MM.1S (cell line): ENCODE results near the gene MRPL2.

Experiments used
- DNase-seq: peaks from one replicate; pipeline ENCODE4 v3.0.0-alpha.2; 2015
- H2AFZ ChIP-seq: fragments of 300-600 bp; sonication (generic); 2 replicates; pipeline ENCODE4 v1.6.0; 2016; ENCODE audit warnings: antibody characterized with exemption, low read length
- H3F3A ChIP-seq: fragments of 300-600 bp; sonication (generic); 2 replicates; pipeline ENCODE4 v1.6.1; 2016; ENCODE audit warnings: mild to moderate bottlenecking, antibody characterized with exemption, low read length, moderate library complexity, mixed read lengths; ENCODE audit not compliant: insufficient read depth
- H3K27ac ChIP-seq: fragments of 300-600 bp; sonication (generic); 2 replicates; pipeline ENCODE4 v1.5.1; 2016; ENCODE audit warnings: mild to moderate bottlenecking, low read length
- H3K27me3 ChIP-seq: fragments of 300-600 bp; sonication (generic); replicated peaks from 2 replicates; pipeline ENCODE4 v1.6.0; 2016; ENCODE audit warnings: low read length; ENCODE audit not compliant: insufficient read depth
- H3K36me3 ChIP-seq: fragments of 300-600 bp; sonication (generic); replicated peaks from 2 replicates; pipeline ENCODE4 v1.6.1; 2016; ENCODE audit warnings: mild to moderate bottlenecking, low read length, mixed read lengths; ENCODE audit not compliant: insufficient read depth
- H3K4me1 ChIP-seq: fragments of 300-600 bp; sonication (generic); 2 replicates; pipeline ENCODE4 v1.6.1; 2016; ENCODE audit warnings: low read length, mixed read lengths
- H3K4me2 ChIP-seq: fragments of 300-600 bp; sonication (generic); 2 replicates; pipeline ENCODE4 v1.6.0; 2016; ENCODE audit warnings: low read depth, low read length
- H3K4me3 ChIP-seq: fragments of 300-600 bp; sonication (generic); 2 replicates; pipeline ENCODE4 v1.5.1; 2016; ENCODE audit warnings: low read length, mixed read lengths
- H3K79me2 ChIP-seq: fragments of 300-600 bp; sonication (generic); 2 replicates; pipeline ENCODE4 v1.6.1; 2016; ENCODE audit warnings: mixed run types, low read length, mixed read lengths
- H3K9ac ChIP-seq: fragments of 300-600 bp; sonication (generic); 2 replicates; pipeline ENCODE4 v1.6.1; 2016; ENCODE audit warnings: low read length, mixed read lengths
- H3K9me2 ChIP-seq: fragments of 300-600 bp; sonication (generic); replicated peaks from 2 replicates; pipeline ENCODE4 v1.6.1; 2016; ENCODE audit warnings: mild to moderate bottlenecking, low read length, mixed read lengths; ENCODE audit not compliant: insufficient read depth
- H3K9me3 ChIP-seq: fragments of 300-600 bp; sonication (generic); replicated peaks from 2 replicates; pipeline ENCODE4 v1.6.1; 2016; ENCODE audit warnings: mild to moderate bottlenecking, low read length, mixed read lengths; ENCODE audit not compliant: insufficient read depth
- H4K20me1 ChIP-seq: fragments of 300-600 bp; sonication (generic); 2 replicates; pipeline ENCODE4 v1.6.1; 2016; ENCODE audit warnings: mild to moderate bottlenecking, low read length, moderate library complexity, mixed read lengths; ENCODE audit not compliant: insufficient read depth
- EZH2 ChIP-seq: fragments of 300-600 bp; sonication (generic); optimal IDR thresholded peaks from 2 replicates; pipeline ENCODE3; 2017; ENCODE audit warnings: low read depth, mild to moderate bottlenecking, antibody characterized with exemption, low read length, mixed read lengths
- EZH2phosphoT487 ChIP-seq: fragments of 300-600 bp; sonication (generic); IDR thresholded peaks from 2 replicates; pipeline ENCODE4 v1.6.1; 2018; ENCODE audit warnings: antibody characterized with exemption, low read length
- TF ChIP-seq, protein P1 (sequence below): fragments of 300-600 bp; sonication (generic); IDR thresholded peaks from 2 replicates; pipeline ENCODE4 v1.5.1; 2016; ENCODE audit warnings: antibody characterized with exemption, low read length, mixed read lengths

Gene MRPL2

GRCh38 chr6:43013097-43013842 is 46.0 kb downstream of the MRPL2 start:
- H4K20me1 ChIP-seq: no peaks in the 10 kb centered on the region
- H3K79me2 ChIP-seq: peaks cover 58% of the 10 kb centered on the region
- H3K4me3 ChIP-seq: peak overlapping the region; percentile 96
- H3K36me3 ChIP-seq: no peaks in the 10 kb centered on the region; the same call in 1 of the 2 replicates
- no peak overlapping the region for H3K27ac ChIP-seq
- H3K9ac ChIP-seq: peak overlapping the region; percentile 84
- H3F3A ChIP-seq: no peaks in the 10 kb centered on the region
- peak overlapping the region; percentile 99 for H3K4me2 ChIP-seq
- peak overlapping the region; percentile 97 for H2AFZ ChIP-seq
- no peak for DNase-seq
- H3K9me2 ChIP-seq: no peaks in the 10 kb centered on the region
- H3K27me3 ChIP-seq: no peaks in the 10 kb centered on the region
- TF ChIP-seq EZH2 (no peak), EZH2phosphoT487 (no peak)
- TF ChIP-seq, protein P1, sequence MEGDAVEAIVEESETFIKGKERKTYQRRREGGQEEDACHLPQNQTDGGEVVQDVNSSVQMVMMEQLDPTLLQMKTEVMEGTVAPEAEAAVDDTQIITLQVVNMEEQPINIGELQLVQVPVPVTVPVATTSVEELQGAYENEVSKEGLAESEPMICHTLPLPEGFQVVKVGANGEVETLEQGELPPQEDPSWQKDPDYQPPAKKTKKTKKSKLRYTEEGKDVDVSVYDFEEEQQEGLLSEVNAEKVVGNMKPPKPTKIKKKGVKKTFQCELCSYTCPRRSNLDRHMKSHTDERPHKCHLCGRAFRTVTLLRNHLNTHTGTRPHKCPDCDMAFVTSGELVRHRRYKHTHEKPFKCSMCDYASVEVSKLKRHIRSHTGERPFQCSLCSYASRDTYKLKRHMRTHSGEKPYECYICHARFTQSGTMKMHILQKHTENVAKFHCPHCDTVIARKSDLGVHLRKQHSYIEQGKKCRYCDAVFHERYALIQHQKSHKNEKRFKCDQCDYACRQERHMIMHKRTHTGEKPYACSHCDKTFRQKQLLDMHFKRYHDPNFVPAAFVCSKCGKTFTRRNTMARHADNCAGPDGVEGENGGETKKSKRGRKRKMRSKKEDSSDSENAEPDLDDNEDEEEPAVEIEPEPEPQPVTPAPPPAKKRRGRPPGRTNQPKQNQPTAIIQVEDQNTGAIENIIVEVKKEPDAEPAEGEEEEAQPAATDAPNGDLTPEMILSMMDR: no peak
- no peaks in the 10 kb centered on the region for H3K9me3 ChIP-seq
- peaks cover 9% of the 10 kb centered on the region; the same call in 1 of the 2 replicates for H3K4me1 ChIP-seq

- Histone ChIP-seq H3F3A (no peaks in the 10 kb centered on the region), H3K27ac (no peak overlapping the region), H3K79me2 (peaks cover 54% of the 10 kb centered on the region), H3K36me3 (no peaks in the 10 kb centered on the region; the same call in 1 of the 2 replicates), H3K9ac (peak overlapping the region; percentile 84; the same call in 1 of the 2 replicates), H3K27me3 (no peaks in the 10 kb centered on the region), H3K4me2 (peak overlapping the region; percentile 99), H2AFZ (no peak overlapping the region), H3K9me2 (no peaks in the 10 kb centered on the region), H3K4me3 (peak overlapping the region; percentile 96), H4K20me1 (no peaks in the 10 kb centered on the region), H3K9me3 (no peaks in the 10 kb centered on the region), H3K4me1 (peaks cover 9% of the 10 kb centered on the region; the same call in 1 of the 2 replicates)
- no peak for DNase-seq
- TF ChIP-seq EZH2: no peak
- TF ChIP-seq, protein P1: no peak
- TF ChIP-seq EZH2phosphoT487: no peak
Measured at GRCh38 chr6:43012364-43012763, 46.9 kb downstream of the MRPL2 start.

- Histone ChIP-seq H2AFZ (no peak overlapping the region), H3K4me3 (no peak overlapping the region), H3K4me1 (peaks cover 9% of the 10 kb centered on the region; the same call in 1 of the 2 replicates), H3F3A (no peaks in the 10 kb centered on the region), H3K27me3 (no peaks in the 10 kb centered on the region), H3K27ac (no peak overlapping the region), H3K79me2 (peaks cover 42% of the 10 kb centered on the region), H3K4me2 (no peak overlapping the region), H3K9ac (no peak overlapping the region), H3K9me2 (no peaks in the 10 kb centered on the region), H3K36me3 (no peaks in the 10 kb centered on the region), H4K20me1 (no peaks in the 10 kb centered on the region), H3K9me3 (no peaks in the 10 kb centered on the region)
- no peak for DNase-seq
- TF ChIP-seq, protein P1: no peak
- TF ChIP-seq EZH2phosphoT487 (no peak), EZH2 (no peak)
Measured at GRCh38 chr6:43011207-43011606, 48.0 kb downstream of the MRPL2 start.
